ENCODE data around the gene DCLRE1A.

DCLRE1A gene

DNA sequence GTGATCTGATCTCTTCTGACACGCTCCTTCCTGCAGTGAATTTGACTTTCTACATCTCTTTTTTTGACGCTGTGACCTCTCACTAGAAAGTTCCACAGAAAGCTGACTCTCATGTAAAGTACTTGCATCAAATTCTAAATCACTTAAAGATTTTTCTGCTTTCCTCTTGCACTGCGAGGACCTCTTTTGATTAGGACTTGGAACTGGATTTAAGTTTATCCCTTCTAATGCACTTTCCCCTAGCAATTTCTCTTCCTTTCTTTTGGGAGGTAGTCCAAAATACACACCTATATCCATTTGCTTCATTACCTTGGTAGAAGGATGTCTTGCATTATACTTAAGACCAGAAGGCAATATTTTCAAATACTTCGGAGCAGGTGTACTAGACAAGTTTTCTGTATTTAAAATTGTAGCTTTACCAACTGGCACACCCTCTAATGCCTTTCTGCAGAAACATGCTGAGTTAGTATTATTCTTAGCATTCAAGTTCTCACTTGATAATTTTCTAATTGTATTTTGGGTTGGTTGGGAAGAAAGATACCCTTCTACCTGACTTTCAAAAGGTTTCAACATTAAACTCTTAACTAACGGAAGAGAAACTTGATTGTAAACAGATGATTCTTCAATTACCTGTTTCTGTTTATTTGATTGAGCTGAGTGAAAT is 4.6 kb downstream of the DCLRE1A start:
- no peaks in the 10 kb centered on the region for H3K9me3 ChIP-seq (ENCODE audit: insufficient read depth, low read length, severe bottlenecking)
- peaks cover 18% of the 10 kb centered on the region for H3K36me3 ChIP-seq (ENCODE audit: insufficient read depth, low read length)
- ATAC-seq (ENCODE audit: insufficient read depth, low read depth) (no peak), DNase-seq (no peak)
- no peak for TF ChIP-seq EZH2 (IDR thresholded peaks at IDR 0.05; ENCODE audit: borderline replicate concordance, low read depth, low read length, severe bottlenecking)
- TF ChIP-seq, protein P1, sequence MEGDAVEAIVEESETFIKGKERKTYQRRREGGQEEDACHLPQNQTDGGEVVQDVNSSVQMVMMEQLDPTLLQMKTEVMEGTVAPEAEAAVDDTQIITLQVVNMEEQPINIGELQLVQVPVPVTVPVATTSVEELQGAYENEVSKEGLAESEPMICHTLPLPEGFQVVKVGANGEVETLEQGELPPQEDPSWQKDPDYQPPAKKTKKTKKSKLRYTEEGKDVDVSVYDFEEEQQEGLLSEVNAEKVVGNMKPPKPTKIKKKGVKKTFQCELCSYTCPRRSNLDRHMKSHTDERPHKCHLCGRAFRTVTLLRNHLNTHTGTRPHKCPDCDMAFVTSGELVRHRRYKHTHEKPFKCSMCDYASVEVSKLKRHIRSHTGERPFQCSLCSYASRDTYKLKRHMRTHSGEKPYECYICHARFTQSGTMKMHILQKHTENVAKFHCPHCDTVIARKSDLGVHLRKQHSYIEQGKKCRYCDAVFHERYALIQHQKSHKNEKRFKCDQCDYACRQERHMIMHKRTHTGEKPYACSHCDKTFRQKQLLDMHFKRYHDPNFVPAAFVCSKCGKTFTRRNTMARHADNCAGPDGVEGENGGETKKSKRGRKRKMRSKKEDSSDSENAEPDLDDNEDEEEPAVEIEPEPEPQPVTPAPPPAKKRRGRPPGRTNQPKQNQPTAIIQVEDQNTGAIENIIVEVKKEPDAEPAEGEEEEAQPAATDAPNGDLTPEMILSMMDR (IDR thresholded peaks at IDR 0.05; ENCODE audit: borderline replicate concordance, extremely low read depth, low read length, poor library complexity, severe bottlenecking) = no peak
- H2AFZ ChIP-seq (ENCODE audit: low read depth, low read length) = no peak overlapping the region
- H3K4me1 ChIP-seq (ENCODE audit: insufficient read depth, low read length) = peaks cover 60% of the 10 kb centered on the region
- H3K79me2 ChIP-seq (ENCODE audit: insufficient read depth, low read length) = 0 out of 2 replicates have a peak, but pooled peaks cover 3% of the 10 kb centered on the region
- no peak overlapping the region for H3K9ac ChIP-seq (ENCODE audit: low read depth, low read length)
- no peaks in the 10 kb centered on the region for H3K27me3 ChIP-seq (ENCODE audit: insufficient read depth, low read length, poor library complexity)
- H3K4me2 ChIP-seq (ENCODE audit: insufficient read depth, low read length) = peak overlapping the region; percentile 14; the same call in 1 of the 2 replicates
- no peak overlapping the region for H3K4me3 ChIP-seq (ENCODE audit: low read depth in 1 of 2, low read length in 2 of 2)
- no peaks in the 10 kb centered on the region for H4K20me1 ChIP-seq (ENCODE audit: insufficient read depth, low read length)
- H3K27ac ChIP-seq (ENCODE audit: low read length) = no peak overlapping the region

DNA sequence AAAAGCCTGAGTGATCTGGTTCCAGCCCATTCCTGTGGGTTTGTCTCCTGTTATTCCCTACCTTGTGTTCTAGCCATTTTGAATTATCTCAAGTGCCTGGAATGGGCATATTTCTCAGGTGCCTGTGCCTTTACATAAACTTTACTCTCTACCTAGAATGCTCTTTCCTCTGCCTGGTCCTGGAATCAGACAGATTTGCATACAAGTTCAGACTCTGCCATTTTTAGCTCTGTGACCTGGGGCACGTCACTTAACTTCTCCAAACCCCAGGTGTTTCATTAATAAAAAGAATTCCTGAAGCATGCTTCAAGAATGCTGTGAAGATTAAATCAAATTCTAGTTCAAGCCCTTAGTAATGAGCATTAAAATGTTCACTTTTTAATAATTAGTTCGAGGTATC is 7.8 kb downstream of the DCLRE1A start:
- DNase-seq (no peak), ATAC-seq (ENCODE audit: insufficient read depth, low read depth) (no peak)
- no peaks in the 10 kb centered on the region for H3K9me3 ChIP-seq (ENCODE audit: insufficient read depth, low read length, severe bottlenecking)
- no peak for TF ChIP-seq EZH2 (IDR thresholded peaks at IDR 0.05; ENCODE audit: borderline replicate concordance, low read depth, low read length, severe bottlenecking)
- TF ChIP-seq, protein P1 (IDR thresholded peaks at IDR 0.05; ENCODE audit: borderline replicate concordance, extremely low read depth, low read length, poor library complexity, severe bottlenecking) = no peak
- no peak overlapping the region for H3K9ac ChIP-seq (ENCODE audit: low read depth, low read length)
- H3K79me2 ChIP-seq (ENCODE audit: insufficient read depth, low read length) = no peaks in the 10 kb centered on the region
- H3K27ac ChIP-seq (ENCODE audit: low read length) = no peak overlapping the region
- H3K4me2 ChIP-seq (ENCODE audit: insufficient read depth, low read length) = no peak overlapping the region
- H3K4me1 ChIP-seq (ENCODE audit: insufficient read depth, low read length) = peaks cover 30% of the 10 kb centered on the region
- no peak overlapping the region for H3K4me3 ChIP-seq (ENCODE audit: low read depth in 1 of 2, low read length in 2 of 2)
- peaks cover 27% of the 10 kb centered on the region for H3K36me3 ChIP-seq (ENCODE audit: insufficient read depth, low read length)
- no peaks in the 10 kb centered on the region for H3K27me3 ChIP-seq (ENCODE audit: insufficient read depth, low read length, poor library complexity)
- no peak overlapping the region for H2AFZ ChIP-seq (ENCODE audit: low read depth, low read length)
- no peaks in the 10 kb centered on the region for H4K20me1 ChIP-seq (ENCODE audit: insufficient read depth, low read length)

DNA sequence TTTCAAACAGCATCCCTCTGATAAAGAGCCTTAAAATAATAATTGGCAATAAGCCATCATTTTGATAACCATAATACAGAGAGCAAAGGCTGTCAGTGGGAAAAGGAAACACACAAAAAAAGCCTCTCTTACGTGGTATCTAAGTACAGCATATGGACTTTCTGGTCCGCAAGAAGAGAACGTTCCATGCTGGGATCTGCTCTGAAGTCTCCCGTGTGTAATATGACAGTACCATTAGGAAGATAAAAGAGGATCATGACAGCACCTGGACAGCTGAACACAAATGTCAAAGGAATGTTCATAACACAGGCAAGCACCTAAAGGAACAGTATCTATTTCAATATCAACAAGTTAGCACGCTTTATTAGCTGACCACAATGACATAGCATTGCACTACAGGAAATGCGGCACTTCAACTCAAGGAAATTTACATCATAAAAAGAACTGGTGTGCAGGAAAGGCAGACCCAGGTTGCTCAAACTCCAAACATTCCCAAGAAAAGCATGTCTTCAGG is 9.9 kb downstream of the DCLRE1A start:
- H3K4me2 ChIP-seq (ENCODE audit: insufficient read depth, low read length) = no peak overlapping the region
- H3K9me3 ChIP-seq (ENCODE audit: insufficient read depth, low read length, severe bottlenecking) = no peaks in the 10 kb centered on the region
- H3K36me3 ChIP-seq (ENCODE audit: insufficient read depth, low read length) = peaks cover 32% of the 10 kb centered on the region
- H3K79me2 ChIP-seq (ENCODE audit: insufficient read depth, low read length) = no peaks in the 10 kb centered on the region
- no peak for DNase-seq
- peaks cover 10% of the 10 kb centered on the region; the same call in 1 of the 2 replicates for H3K4me1 ChIP-seq (ENCODE audit: insufficient read depth, low read length)
- no peaks in the 10 kb centered on the region for H3K27me3 ChIP-seq (ENCODE audit: insufficient read depth, low read length, poor library complexity)
- ATAC-seq (ENCODE audit: insufficient read depth, low read depth) = no peak
- no peaks in the 10 kb centered on the region for H4K20me1 ChIP-seq (ENCODE audit: insufficient read depth, low read length)
- H3K27ac ChIP-seq (ENCODE audit: low read length) = no peak overlapping the region
- no peak overlapping the region for H3K4me3 ChIP-seq (ENCODE audit: low read depth in 1 of 2, low read length in 2 of 2)
- TF ChIP-seq EZH2 (IDR thresholded peaks at IDR 0.05; ENCODE audit: borderline replicate concordance, low read depth, low read length, severe bottlenecking) = no peak
- TF ChIP-seq, protein P1 (IDR thresholded peaks at IDR 0.05; ENCODE audit: borderline replicate concordance, extremely low read depth, low read length, poor library complexity, severe bottlenecking) = no peak
- no peak overlapping the region for H3K9ac ChIP-seq (ENCODE audit: low read depth, low read length)
- H2AFZ ChIP-seq (ENCODE audit: low read depth, low read length) = no peak overlapping the region

Data from DND-41 (cell line).